Lower leg skin (tissue), 3 donors: Measurements from ENCODE around the gene HOXA13.

Experiments used
- POLR2A ChIP-seq, 2 donors: fragments of 450-650 bp; IDR thresholded peaks; one replicate each; pipeline ENCODE4 v1.6.1; 2016 to 2017; ENCODE audit warnings: antibody characterized with exemption in 2 of 2, mild to moderate bottlenecking in 1 of 2, moderate library complexity in 1 of 2
- TF ChIP-seq, protein P1 (sequence below), 3 donors: fragments of 450-650 bp; IDR thresholded peaks; one replicate each; pipeline ENCODE4 v1.5.1; 2016; ENCODE audit warnings: antibody characterized with exemption in 3 of 3, mild to moderate bottlenecking in 3 of 3, moderate library complexity in 2 of 3

DNA sequence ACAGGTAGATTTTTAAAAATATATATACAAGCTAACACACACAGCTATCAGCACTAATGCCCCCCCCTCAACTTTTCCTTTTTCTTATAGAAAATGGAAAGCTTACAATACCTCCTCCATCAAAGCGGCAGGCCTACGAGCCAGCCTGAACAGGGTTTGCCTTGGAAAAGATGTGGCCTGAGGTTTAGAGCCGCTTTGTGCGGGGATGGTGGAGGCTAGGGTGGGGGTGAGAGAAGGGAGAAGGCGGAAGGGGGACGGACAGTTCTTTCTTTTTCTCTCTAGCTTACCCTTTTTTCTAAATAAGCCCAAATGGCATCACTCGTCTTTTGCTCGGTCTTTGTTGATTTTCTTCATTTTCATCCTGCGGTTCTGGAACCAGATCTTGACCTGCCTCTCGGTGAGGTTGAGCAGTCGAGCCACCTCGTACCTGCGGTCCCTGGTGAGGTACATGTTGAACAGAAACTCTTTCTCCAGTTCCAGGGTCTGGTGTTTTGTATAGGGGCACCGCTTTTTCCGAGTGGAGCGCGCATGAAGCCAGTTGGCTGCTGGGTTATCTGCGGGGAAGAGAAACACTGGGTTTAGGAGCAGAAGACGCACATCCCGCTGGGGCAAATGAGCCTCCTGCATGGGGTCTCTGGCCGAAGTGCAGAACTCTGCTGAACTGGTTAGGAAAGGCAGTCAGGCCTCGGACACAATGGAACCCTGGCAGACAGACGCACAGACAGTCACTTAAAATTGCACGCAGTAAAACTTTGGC, 36.4 kb downstream of the HOXA13 start:
- TF ChIP-seq, protein P1, sequence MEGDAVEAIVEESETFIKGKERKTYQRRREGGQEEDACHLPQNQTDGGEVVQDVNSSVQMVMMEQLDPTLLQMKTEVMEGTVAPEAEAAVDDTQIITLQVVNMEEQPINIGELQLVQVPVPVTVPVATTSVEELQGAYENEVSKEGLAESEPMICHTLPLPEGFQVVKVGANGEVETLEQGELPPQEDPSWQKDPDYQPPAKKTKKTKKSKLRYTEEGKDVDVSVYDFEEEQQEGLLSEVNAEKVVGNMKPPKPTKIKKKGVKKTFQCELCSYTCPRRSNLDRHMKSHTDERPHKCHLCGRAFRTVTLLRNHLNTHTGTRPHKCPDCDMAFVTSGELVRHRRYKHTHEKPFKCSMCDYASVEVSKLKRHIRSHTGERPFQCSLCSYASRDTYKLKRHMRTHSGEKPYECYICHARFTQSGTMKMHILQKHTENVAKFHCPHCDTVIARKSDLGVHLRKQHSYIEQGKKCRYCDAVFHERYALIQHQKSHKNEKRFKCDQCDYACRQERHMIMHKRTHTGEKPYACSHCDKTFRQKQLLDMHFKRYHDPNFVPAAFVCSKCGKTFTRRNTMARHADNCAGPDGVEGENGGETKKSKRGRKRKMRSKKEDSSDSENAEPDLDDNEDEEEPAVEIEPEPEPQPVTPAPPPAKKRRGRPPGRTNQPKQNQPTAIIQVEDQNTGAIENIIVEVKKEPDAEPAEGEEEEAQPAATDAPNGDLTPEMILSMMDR (IDR thresholded peaks at IDR 0.05), result no peak
- no peak for TF ChIP-seq POLR2A (IDR thresholded peaks at IDR 0.05)
